ENCODE results near the gene GALNT17. TPM values are rescaled to one million over a fixed set of nuclear protein-coding genes. Genes with fewer than 3 reads are reported as not detected.

The GALNT17 gene
- total RNA-seq, 2 donors from 2014 or later: 46.7 to 58.1 TPM

GRCh38 chr7:71754828-71755227 is 622.9 kb downstream of the GALNT17 start:
- no peak for DNase-seq (ENCODE audit: low spot score)
- WGBS: 96% methylated on average over 4 of the region's 4 CpGs
- Histone ChIP-seq H3K4me1 (replicated peaks) (no peaks in the 10 kb centered on the region), H3K4me3 (no peak overlapping the region), H3K27me3 (replicated peaks; ENCODE audit: insufficient read depth) (peaks cover 5% of the 10 kb centered on the region), H3K36me3 (no peaks in the 10 kb centered on the region), H3K27ac (no peak overlapping the region), H3K9me3 (no peaks in the 10 kb centered on the region)
- no peak for TF ChIP-seq CTCF (IDR thresholded peaks at IDR 0.05)
- no peak for TF ChIP-seq POLR2AphosphoS5 (IDR thresholded peaks at IDR 0.05)
- intact Hi-C loops (cut with DNase I): loop anchor here (10.0 kb wide), 1 partner anchor 740 kb away; no protein-coding TSS in a partner anchor

- no peaks in the 10 kb centered on the region for H3K36me3 ChIP-seq
- H3K4me3 ChIP-seq: no peak overlapping the region
- TF ChIP-seq POLR2A (IDR thresholded peaks at IDR 0.05): no peak
- TF ChIP-seq POLR2AphosphoS5 (IDR thresholded peaks at IDR 0.05): no peak
- no peak for TF ChIP-seq CTCF (IDR thresholded peaks at IDR 0.05)
- DNase-seq (ENCODE audit: low spot score): no peak
- H3K27ac ChIP-seq: no peak overlapping the region
- no peaks in the 10 kb centered on the region for H3K9me3 ChIP-seq
- no peaks in the 10 kb centered on the region for H3K4me1 ChIP-seq (replicated peaks)
- intact Hi-C loops (cut with DNase I): no loop called here
- no peaks in the 10 kb centered on the region for H3K27me3 ChIP-seq (replicated peaks; ENCODE audit: insufficient read depth)
Observed at GRCh38 chr7:71761336-71761735, 629.4 kb downstream of the GALNT17 start.

Small RNA genes lying within 50 kb of the gene (microRNA-seq; reads per million reads assigned to microRNA genes)
- gene MIR3914-1 (not detected), gene MIR3914-2 (not detected)

Small RNA genes lying within 50 kb of the gene (small RNA-seq; reads per million reads assigned to genes)
- gene MIR3914-1 (0 reads per million in 2 donors), gene RN7SKP75 (0 reads per million in 2 donors)

Data from prostate gland (tissue), 2 donors.